8988T (cell line): ENCODE results near the gene CNOT11.
"Not testable (repeated sequence)": the region's sequence is repeated elsewhere in the genome, so short reads cannot be mapped to it uniquely, and the experiment has no call there.

Experiments
- DNase-seq: peaks from one replicate; pipeline ENCODE4 v3.0.0; 2011

CNOT11 gene

DNA sequence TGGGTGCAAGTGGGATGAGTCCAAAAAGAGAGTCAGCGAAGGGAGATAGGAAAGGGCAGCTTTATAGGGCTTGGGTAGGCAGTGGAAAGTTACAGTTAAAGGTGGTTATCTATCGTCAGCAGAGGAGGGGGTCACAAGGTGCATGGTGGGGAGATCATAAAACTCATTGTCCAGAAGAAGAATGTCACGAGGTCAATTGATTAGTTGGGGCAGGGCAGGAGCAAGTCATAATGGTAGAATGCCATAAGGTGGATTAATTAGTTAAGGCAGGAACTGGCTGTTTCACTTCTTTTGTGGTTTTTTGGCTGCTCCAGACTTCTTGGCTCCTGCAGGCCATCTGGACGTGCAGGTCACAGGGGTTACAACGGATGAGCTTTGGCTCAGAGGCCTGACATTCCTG lies 3.9 kb upstream of the CNOT11 start:
- DNase-seq, result not testable (repeated sequence)

DNA sequence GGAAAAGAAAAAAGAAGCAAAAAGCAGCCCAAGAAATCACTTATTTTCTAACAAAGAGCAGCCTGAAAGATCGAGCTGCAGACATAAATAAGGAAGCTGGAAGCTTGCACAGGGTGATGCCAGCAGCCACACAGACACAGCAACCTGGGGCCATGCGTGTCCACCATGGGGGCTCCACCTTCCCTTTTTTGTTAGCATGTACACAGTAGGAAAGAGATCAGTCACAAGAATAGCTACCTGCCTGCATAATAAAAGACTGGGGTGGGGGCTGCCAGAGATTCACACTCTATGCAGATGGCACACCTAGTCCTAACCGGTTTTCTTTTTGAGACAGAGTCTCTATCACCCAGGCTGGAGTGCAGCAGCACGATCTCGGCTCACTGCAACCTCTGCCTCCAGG lies 2.9 kb upstream of the CNOT11 start:
- no peak for DNase-seq

GRCh38 chr2:101251246-101251781 lies 1.4 kb upstream of the CNOT11 start:
- DNase-seq, result not testable (repeated sequence)

GRCh38 chr2:101251844-101252407 lies 760 bp upstream of the CNOT11 start:
- no peak for DNase-seq

- DNase-seq, result peak; percentile 41
Measured at GRCh38 chr2:101253013-101253702, 472 bp downstream of the CNOT11 start.

- no peak for DNase-seq
Measured at GRCh38 chr2:101253703-101254450, 1.2 kb downstream of the CNOT11 start.

DNA sequence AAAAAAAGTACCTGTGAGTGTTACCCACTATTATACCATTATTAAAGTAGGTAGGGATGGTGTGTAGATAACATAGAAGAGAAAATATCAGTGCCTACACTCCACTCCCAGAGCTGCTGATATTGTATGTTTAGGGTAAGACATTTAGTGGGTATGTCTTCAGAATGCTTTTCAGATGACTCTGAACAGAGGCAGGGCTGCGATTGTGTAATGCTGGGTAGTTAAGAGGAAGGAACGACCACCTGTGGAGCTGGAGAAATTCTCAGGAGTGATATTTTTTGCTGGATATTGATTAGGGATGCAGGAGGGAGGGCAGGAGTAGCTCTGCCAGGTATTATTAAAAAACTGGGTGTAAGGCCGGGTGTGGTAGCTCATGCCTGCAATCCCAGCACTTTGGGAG lies 2.8 kb downstream of the CNOT11 start:
- DNase-seq, result no peak

GRCh38 chr2:101256316-101256715 lies 3.6 kb downstream of the CNOT11 start:
- no peak for DNase-seq

DNA sequence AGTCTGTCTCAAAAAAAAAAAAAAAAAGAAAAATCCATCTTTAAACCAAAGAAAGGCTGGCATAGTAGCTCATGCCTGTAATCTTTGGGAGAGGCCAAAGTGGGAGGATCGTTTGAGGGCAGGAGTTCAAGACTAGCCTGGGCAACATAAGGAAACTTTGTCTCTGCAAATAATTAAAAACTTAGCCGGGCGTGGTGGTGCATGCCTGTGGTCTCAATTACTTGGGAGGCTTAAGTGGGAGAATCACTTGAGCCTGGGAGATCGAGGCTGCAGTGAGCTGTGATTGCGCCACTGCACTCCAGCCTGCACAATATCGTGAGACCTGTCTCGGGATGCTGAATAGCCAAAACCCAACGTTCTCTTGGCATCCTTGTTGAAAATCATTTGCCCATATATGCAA lies 6.1 kb downstream of the CNOT11 start:
- no peak for DNase-seq

DNA sequence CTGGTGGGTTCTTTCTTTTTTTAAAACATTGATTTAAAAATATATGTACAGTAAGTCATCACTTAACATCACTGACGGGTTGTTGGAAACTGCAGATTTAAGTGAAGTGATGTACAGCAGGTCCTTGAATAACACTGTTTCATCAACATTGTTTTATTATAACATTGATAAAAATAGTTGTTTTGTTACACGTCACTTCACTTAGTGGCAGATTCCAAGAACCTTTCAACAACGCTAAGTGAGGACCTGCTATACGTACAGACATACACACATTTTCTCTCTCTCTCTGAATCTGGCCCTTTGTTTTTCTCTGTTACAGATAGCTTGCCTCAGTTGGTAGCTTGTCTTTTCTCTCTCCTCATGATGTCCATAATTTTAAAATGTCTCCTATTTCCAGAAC lies 9.5 kb downstream of the CNOT11 start:
- no peak for DNase-seq

GRCh38 chr2:101263377-101263800 lies 10.7 kb downstream of the CNOT11 start:
- DNase-seq, result no peak

DNA sequence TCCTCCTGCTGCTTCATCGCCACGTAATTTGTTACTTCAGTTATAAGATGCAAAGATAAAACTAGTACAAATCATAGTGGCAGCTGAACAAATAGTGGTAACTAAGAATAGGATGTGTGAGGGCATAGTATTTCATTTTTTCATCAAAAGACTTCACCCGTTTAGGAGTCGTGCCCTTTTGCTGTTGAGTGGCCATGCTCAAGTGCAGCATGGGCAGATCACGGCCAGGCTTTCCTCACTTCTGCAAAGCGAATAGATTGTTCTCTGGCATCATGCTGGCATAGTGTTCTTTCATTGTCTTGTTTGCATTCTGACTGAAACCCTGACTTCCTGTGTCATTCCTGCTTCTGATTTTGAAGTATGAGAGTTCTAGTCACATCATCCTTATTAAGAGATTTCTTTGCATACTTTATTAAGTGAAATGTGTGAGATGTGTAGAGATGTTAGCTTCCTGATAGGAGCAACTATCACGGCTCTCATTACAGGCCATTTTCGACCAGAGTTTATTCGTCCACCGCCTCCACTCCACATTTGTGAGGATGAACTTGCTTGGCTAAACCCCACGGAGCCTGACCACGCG lies 11.8 kb downstream of the CNOT11 start:
- no peak for DNase-seq

DNA sequence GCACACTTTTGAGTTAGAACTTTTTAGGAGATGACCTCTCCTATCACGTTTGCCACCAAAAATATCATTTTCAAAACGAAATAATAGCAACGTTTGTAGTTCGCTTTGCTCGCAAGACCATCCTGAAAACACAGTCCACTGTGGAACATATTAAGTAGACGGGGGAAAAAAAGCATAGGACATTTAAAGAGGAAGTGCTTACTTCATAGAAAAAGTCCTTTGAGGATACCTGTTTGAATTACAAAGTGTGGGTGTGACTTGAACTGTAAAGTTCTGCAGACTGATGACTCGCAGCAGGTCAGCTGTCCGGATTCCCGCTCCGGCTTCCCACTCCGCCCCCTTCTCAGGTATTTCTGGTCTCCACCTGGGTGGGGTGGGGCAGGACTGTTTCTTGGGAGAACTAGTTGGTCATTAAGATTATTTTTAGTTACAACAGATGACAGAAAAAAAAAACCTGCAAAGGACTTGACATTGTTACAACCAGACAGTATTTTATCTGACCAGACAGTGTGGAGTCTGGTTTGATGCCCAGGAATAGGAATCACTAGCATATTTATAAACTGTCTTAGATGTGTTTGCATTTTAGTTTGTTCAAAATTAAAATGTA lies 13.3 kb downstream of the CNOT11 start:
- DNase-seq, result no peak

GRCh38 chr2:101267671-101268656 lies 15.3 kb downstream of the CNOT11 start:
- no peak for DNase-seq

DNA sequence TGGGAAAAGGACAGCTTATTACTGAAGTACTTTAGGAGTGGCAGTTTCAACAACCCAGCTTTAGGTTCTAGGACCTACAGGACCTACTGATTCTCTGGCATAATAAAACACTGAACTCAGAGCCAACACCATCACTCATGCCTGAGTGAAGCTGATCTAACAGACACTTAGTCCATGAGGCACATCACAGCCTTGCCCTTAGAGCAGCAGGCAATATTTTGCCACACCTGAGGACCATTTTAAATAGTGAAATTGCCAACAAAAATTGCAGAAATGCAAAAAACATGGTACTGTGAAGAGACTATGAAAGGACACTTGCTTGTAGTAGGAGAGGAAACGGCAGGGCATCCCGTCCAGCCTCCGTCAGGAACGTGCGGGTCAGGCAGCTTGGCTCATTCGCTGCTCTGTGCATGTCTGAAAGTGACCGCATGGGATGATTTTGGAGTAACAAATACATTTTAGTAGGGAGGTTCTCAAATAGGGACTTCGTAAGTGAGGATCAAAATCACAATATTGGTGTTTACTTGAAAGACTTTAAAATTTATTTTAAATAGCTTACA lies 18.1 kb downstream of the CNOT11 start:
- DNase-seq, result no peak

DNA sequence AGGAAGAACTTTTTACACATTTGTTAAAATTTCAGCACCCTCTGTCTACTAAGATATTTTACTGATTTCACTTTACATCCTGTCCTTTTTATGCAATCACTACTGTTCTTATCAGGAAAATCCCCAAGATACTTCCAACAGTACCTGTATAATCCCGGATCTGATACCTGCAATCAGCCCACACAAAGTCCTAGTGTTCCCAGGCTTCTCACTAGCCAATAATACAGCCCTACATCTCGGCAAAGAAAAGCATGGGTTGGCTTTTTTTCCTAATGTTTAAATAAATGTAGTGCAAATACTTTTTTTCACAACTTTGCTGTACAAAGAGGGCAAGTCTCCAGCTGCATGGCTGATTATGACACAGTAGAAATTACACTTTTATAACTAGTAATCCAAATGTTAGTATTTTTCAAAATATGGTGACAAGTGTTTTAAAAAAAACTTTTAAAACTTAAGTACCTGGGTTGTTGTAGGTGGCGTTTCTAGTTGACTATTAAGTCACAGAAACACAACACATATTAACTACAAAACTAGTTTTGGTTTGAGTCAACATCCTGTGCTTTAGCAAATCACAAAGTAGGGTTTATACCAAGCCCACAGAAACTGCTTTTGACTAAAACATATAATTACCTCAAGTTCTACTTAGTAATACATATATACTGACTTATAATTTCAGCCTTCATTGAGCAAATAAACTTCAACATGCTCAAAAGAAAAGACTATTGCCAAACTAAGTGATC lies 19.5 kb downstream of the CNOT11 start:
- DNase-seq, result no peak

DNA sequence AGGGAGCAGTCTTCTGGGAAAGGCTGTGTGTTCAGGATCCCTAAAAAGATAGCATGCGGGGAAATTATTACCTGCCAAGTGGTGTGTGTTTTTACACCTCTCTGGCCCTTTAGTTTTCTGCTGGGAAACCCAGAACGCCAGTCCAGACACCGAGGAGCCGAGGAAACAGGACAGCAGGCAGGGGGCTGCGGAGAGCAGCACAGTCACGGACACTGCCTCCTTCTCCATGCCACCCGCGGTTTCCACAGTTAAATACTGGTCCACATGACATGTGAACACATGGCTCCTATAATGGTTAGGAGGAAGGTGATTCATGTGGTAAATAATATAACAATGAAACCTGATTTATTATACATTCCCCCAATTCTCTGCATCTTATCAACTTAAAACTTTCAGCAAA lies 20.4 kb downstream of the CNOT11 start:
- DNase-seq, result no peak

DNA sequence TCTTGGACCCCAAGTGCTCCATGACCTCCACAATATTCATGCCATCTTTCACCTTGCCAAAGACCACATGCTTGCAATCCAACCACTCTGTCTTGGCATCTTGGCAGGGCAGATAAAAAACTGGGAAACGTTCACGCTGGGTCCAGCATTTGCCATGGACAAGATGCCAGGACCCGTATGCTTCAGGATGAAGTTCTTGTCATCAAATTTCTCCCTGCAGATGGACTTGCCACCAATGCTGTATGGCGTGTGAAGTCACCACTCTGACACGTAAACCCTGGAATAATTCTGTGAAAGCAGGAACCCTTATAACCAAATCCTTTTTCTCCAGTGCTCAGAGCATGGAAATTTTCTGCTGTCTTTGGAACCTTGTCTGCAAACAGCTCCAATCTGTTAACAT lies 21.5 kb downstream of the CNOT11 start:
- DNase-seq, result no peak

DNA sequence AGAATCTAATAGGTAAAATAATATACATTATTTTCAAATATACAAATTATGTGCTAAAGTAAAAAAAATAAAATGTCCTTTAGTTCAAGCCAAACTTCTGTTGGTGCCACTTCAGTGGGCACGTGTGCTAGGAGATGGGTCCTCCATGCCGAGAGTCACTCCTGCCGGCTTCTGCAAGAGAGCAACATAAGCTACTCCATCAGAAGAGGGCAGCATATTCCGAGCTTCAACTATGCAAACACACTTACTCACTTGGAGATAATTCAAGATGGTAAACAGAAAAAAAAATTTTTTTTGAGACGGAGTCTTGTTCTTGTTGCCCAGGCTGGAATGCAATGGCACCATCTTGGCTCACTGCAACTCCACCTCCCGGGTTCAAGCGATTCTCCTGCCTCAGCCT lies 24.4 kb downstream of the CNOT11 start:
- DNase-seq, result no peak

DNA sequence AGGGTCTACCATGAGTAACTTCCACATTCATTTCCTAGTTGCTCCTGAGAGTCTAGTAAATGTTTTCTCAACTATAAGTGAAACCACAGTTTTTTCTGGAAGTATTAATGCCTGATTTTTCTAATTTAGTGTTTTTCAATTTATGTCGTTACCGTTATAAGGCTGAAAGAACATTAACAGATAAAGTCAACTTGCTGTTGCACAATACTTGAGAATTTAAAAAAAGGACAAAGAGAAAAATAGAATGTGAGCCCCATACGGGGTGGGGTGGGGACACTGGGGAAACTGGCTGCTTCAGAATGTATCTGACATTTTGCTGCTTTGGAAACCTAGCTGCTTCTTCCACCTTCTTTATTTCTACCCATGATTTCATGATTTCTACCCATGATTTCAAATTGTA lies 26.2 kb downstream of the CNOT11 start:
- DNase-seq, result no peak

GRCh38 chr2:101281482-101281881 lies 28.8 kb downstream of the CNOT11 start:
- no peak for DNase-seq
